ENCODE measurements around the gene BAX. TPM values are rescaled to one million over a fixed set of nuclear protein-coding genes. Genes with fewer than 3 reads are reported as not detected.

Gene BAX
- total and polyA plus RNA-seq, 4 experiments from 2014 or later, result 56.5 to 183 (median 120) TPM

GRCh38 chr19:48969276-48970138 is 14.8 kb downstream of the BAX start:
- ChIA-PET POLR2A (ENCODE audit: partially characterized antibody) (interaction anchor here (0.5 to 1.7 kb wide), 5 partner anchors 23 to 255 kb away, joined by 3 to 12 read pairs (median 7); partner anchors contain the start of genes GYS1, PPP1R15A and RUVBL2), CTCF (ENCODE audit: partially characterized antibody) (interaction anchor here (0.8 to 5.7 kb wide), 16 partner anchors 10 to 177 kb away, joined by 3 to 71 read pairs (median 4); partner anchors contain the start of genes GYS1, HSD17B14 and RUVBL2)
- Mint-ChIP-seq H3K9me3 (no peaks in the 10 kb centered on the region), H3K4me3 (no peak overlapping the region), H3K27ac (no peak overlapping the region), H3K36me3 (peaks cover 23 to 49% of the 10 kb centered on the region in 2 donors), H3K27me3 (no peaks in the 10 kb centered on the region), H3K4me1 (peaks cover 15 to 36% (median 25%) of the 10 kb centered on the region in 4 donors)
- Histone ChIP-seq H3K27ac (ENCODE audit: low read depth, low read length) (no peak overlapping the region), H3K27me3 (ENCODE audit: insufficient read depth, low read length) (no peaks in the 10 kb centered on the region), H3K9me3 (ENCODE audit: control insufficient read depth in 1 of 2, low read length in 2 of 2) (no peaks in the 10 kb centered on the region), H3K36me3 (ENCODE audit: insufficient read depth, low read length) (peaks cover 26% of the 10 kb centered on the region), H3K4me3 (ENCODE audit: low read length in 2 of 2) (no peak overlapping the region), H3K4me1 (ENCODE audit: insufficient read depth, low read length) (peaks cover 22% of the 10 kb centered on the region)
- DNase-seq, result no peak
- intact Hi-C loops (cut with micrococcal nuclease), result loop anchor here (5.0 kb wide), 1 partner anchor 322 kb away; the partner anchor contains the start of gene CA11

- peaks cover 20% of the 10 kb centered on the region for H3K4me1 ChIP-seq (ENCODE audit: insufficient read depth, low read length)
- H3K27me3 Mint-ChIP-seq, result no peaks in the 10 kb centered on the region
- intact Hi-C loops (cut with micrococcal nuclease), result no loop called here
- no peak overlapping the region for H3K4me3 Mint-ChIP-seq
- H3K4me1 Mint-ChIP-seq, result peaks cover 13 to 28% (median 21%) of the 10 kb centered on the region in 4 donors
- no peak for DNase-seq
- peak overlapping the region in 1 of 7 donors; percentile 48 for H3K27ac Mint-ChIP-seq
- peaks cover 23 to 46% of the 10 kb centered on the region in 2 donors for H3K36me3 Mint-ChIP-seq
- H3K27me3 ChIP-seq (ENCODE audit: insufficient read depth, low read length), result no peaks in the 10 kb centered on the region
- H3K36me3 ChIP-seq (ENCODE audit: insufficient read depth, low read length), result peaks cover 26% of the 10 kb centered on the region
- ChIA-PET CTCF (ENCODE audit: partially characterized antibody) (interaction anchor here (0.6 to 5.7 kb wide), 32 partner anchors 8 to 606 kb away, joined by 3 to 71 read pairs (median 4); partner anchors contain the start of genes GYS1, HSD17B14, NUCB1 and RUVBL2), POLR2A (ENCODE audit: partially characterized antibody) (interaction anchor here (0.5 to 1.7 kb wide), 15 partner anchors 8 to 325 kb away, joined by 3 to 12 read pairs (median 4); partner anchors contain the start of genes BAX, CA11, GYS1 and HSD17B14)
- H3K9me3 ChIP-seq (ENCODE audit: control insufficient read depth in 1 of 2, low read length in 2 of 2), result no peaks in the 10 kb centered on the region
- H3K9me3 Mint-ChIP-seq, result no peaks in the 10 kb centered on the region
- no peak overlapping the region for H3K27ac ChIP-seq (ENCODE audit: low read depth, low read length)
- no peak overlapping the region for H3K4me3 ChIP-seq (ENCODE audit: low read length in 2 of 2)
These were observed 15.6 kb downstream of the BAX start for GRCh38 chr19:48970139-48970766.

GRCh38 chr19:48970923-48971395 is 16.3 kb downstream of the BAX start:
- Mint-ChIP-seq H3K4me1 (peaks cover 8 to 24% (median 17%) of the 10 kb centered on the region in 4 donors), H3K9me3 (no peaks in the 10 kb centered on the region), H3K4me3 (peak overlapping the region in 1 of 8 donors; percentile 6), H3K27me3 (no peaks in the 10 kb centered on the region), H3K27ac (peak overlapping the region in 5 of 7 donors; percentile 27 to 80 (median 64)), H3K36me3 (peaks cover 23 to 41% of the 10 kb centered on the region in 2 donors)
- Histone ChIP-seq H3K9me3 (ENCODE audit: control insufficient read depth in 1 of 2, low read length in 2 of 2) (no peaks in the 10 kb centered on the region), H3K36me3 (ENCODE audit: insufficient read depth, low read length) (peaks cover 26% of the 10 kb centered on the region), H3K4me3 (ENCODE audit: low read length in 2 of 2) (no peak overlapping the region), H3K27ac (ENCODE audit: low read depth, low read length) (no peak overlapping the region), H3K27me3 (ENCODE audit: insufficient read depth, low read length) (no peaks in the 10 kb centered on the region), H3K4me1 (ENCODE audit: insufficient read depth, low read length) (peaks cover 19% of the 10 kb centered on the region)
- peak; percentile 67 to 77 (median 68) for DNase-seq
- POLR2A ChIA-PET (ENCODE audit: partially characterized antibody), result interaction anchor here (0.6 to 1.7 kb wide), 14 partner anchors 9 to 326 kb away, joined by 3 to 12 read pairs (median 4); partner anchors contain the start of genes BAX, CA11, GYS1 and HSD17B14
- intact Hi-C loops (cut with micrococcal nuclease), result loop anchor here (1.0 kb wide), 3 partner anchors 136 to 183 kb away; no protein-coding TSS in a partner anchor
- CTCF ChIA-PET (ENCODE audit: partially characterized antibody), result interaction anchor here (0.6 to 5.7 kb wide), 30 partner anchors 9 to 607 kb away, joined by 3 to 71 read pairs (median 4); partner anchors contain the start of genes GYS1, HSD17B14, NUCB1 and RUVBL2

- DNase-seq, result peak in 4 of 5 donors; percentile 42 to 54 (median 46)
- Histone ChIP-seq H3K36me3 (ENCODE audit: insufficient read depth, low read length) (peaks cover 9% of the 10 kb centered on the region), H3K9me3 (ENCODE audit: control insufficient read depth in 1 of 2, low read length in 2 of 2) (no peaks in the 10 kb centered on the region), H3K27me3 (ENCODE audit: insufficient read depth, low read length) (no peaks in the 10 kb centered on the region), H3K4me1 (ENCODE audit: insufficient read depth, low read length) (no peaks in the 10 kb centered on the region), H3K4me3 (ENCODE audit: low read length in 2 of 2) (no peak overlapping the region), H3K27ac (ENCODE audit: low read depth, low read length) (no peak overlapping the region)
- Mint-ChIP-seq H3K36me3 (peaks cover 15 to 27% of the 10 kb centered on the region in 2 donors), H3K9me3 (no peaks in the 10 kb centered on the region), H3K4me1 (peaks cover under 1 to 6% (median 2%) of the 10 kb centered on the region in 4 donors), H3K27me3 (no peaks in the 10 kb centered on the region), H3K27ac (peak overlapping the region in 3 of 7 donors; percentile 35 to 44 (median 41)), H3K4me3 (no peak overlapping the region)
- ChIA-PET POLR2A (ENCODE audit: partially characterized antibody) (interaction anchor here (0.6 to 5.9 kb wide), 3 partner anchors 9 to 17 kb away, joined by 3 to 47 read pairs (median 4); partner anchors contain the start of genes FTL, GYS1 and RUVBL2), CTCF (ENCODE audit: partially characterized antibody) (interaction anchor here (0.8 to 2.8 kb wide), 4 partner anchors 8 to 134 kb away, joined by 3 to 19 read pairs (median 6); partner anchors contain the start of genes GYS1 and RUVBL2)
- intact Hi-C loops (cut with micrococcal nuclease), result no loop called here
These were observed 21.5 kb downstream of the BAX start for GRCh38 chr19:48975947-48976847.

- intact Hi-C loops (cut with micrococcal nuclease), result no loop called here
- Mint-ChIP-seq H3K4me3 (no peak overlapping the region), H3K27ac (no peak overlapping the region), H3K4me1 (peaks cover 0 to 6% (median 2%) of the 10 kb centered on the region in 4 donors), H3K36me3 (peaks cover 17 to 32% of the 10 kb centered on the region in 2 donors), H3K9me3 (no peaks in the 10 kb centered on the region), H3K27me3 (no peaks in the 10 kb centered on the region)
- Histone ChIP-seq H3K4me3 (ENCODE audit: low read length in 2 of 2) (no peak overlapping the region), H3K36me3 (ENCODE audit: insufficient read depth, low read length) (peaks cover 9% of the 10 kb centered on the region), H3K27ac (ENCODE audit: low read depth, low read length) (no peak overlapping the region), H3K27me3 (ENCODE audit: insufficient read depth, low read length) (no peaks in the 10 kb centered on the region), H3K4me1 (ENCODE audit: insufficient read depth, low read length) (no peaks in the 10 kb centered on the region), H3K9me3 (ENCODE audit: control insufficient read depth in 1 of 2, low read length in 2 of 2) (no peaks in the 10 kb centered on the region)
- CTCF ChIA-PET (ENCODE audit: partially characterized antibody), result interaction anchor here (1.0 to 2.8 kb wide), 5 partner anchors 8 to 135 kb away, joined by 3 to 19 read pairs (median 3); partner anchors contain the start of genes GYS1 and RUVBL2
- DNase-seq, result no peak
- POLR2A ChIA-PET (ENCODE audit: partially characterized antibody), result interaction anchor here (1.2 to 5.9 kb wide), 2 partner anchors 10 to 16 kb away, joined by 5 to 47 read pairs; partner anchors contain the start of genes FTL, GYS1 and RUVBL2
These were observed 22.4 kb downstream of the BAX start for GRCh38 chr19:48977061-48977460.

GRCh38 chr19:48982280-48982679 is 27.6 kb downstream of the BAX start:
- ChIA-PET POLR2A (ENCODE audit: partially characterized antibody) (interaction anchor here (1.8 kb wide), 1 partner anchor 18 kb away, joined by 5 read pairs; no protein-coding TSS in a partner anchor), CTCF (ENCODE audit: partially characterized antibody) (interaction anchor here (1.7 to 2.2 kb wide), 2 partner anchors 11 to 12 kb away, joined by 7 to 14 read pairs; partner anchors contain the start of genes GYS1 and RUVBL2)
- Histone ChIP-seq H3K27ac (ENCODE audit: low read depth, low read length) (no peak overlapping the region), H3K27me3 (ENCODE audit: insufficient read depth, low read length) (no peaks in the 10 kb centered on the region), H3K4me1 (ENCODE audit: insufficient read depth, low read length) (no peaks in the 10 kb centered on the region), H3K4me3 (ENCODE audit: low read length in 2 of 2) (no peak overlapping the region), H3K9me3 (ENCODE audit: control insufficient read depth in 1 of 2, low read length in 2 of 2) (no peaks in the 10 kb centered on the region), H3K36me3 (ENCODE audit: insufficient read depth, low read length) (peaks cover 10% of the 10 kb centered on the region)
- H3K27ac Mint-ChIP-seq, result peak overlapping the region in 1 of 7 donors; percentile 35
- no peaks in the 10 kb centered on the region for H3K27me3 Mint-ChIP-seq
- no peak for DNase-seq
- intact Hi-C loops (cut with micrococcal nuclease), result no loop called here
- H3K9me3 Mint-ChIP-seq, result no peaks in the 10 kb centered on the region
- H3K36me3 Mint-ChIP-seq, result peaks cover 15 to 25% of the 10 kb centered on the region in 2 donors
- no peak overlapping the region for H3K4me3 Mint-ChIP-seq
- H3K4me1 Mint-ChIP-seq, result no peaks in the 10 kb centered on the region
